Upper lobe of left lung (tissue), 6 donors: ENCODE results near the gene SAAL1. TPM values are rescaled to one million over a fixed set of nuclear protein-coding genes. Genes with fewer than 3 reads are reported as not detected.

Source experiments
- ATAC-seq, 2 donors: fragments of 200-7000 bp; cut with Tn5 transposase; one replicate each; pipeline ENCODE4 v1.9.1; 2022; ENCODE audit warnings: mild to moderate bottlenecking in 2 of 2, moderate library complexity in 2 of 2; ENCODE audit not compliant: low FRiP score in 2 of 2
- DNase-seq, 2 donors: peaks; one replicate each; pipeline ENCODE4 v3.0.0-alpha.2; 2019 to 2020
- H3K27ac ChIP-seq, 4 donors: fragments of 200-600 bp; sonication (generic); one replicate each; pipeline ENCODE4 v1.5.1; 2016 to 2019
- H3K27me3 ChIP-seq, 4 donors: fragments of 200-600 bp; sonication (generic); one replicate each; pipeline ENCODE4 v1.5.1; 2017 to 2019
- H3K36me3 ChIP-seq, 4 donors: fragments of 200-600 bp; sonication (generic); one replicate each; pipeline ENCODE4 v1.5.1; 2016 to 2019
- H3K4me1 ChIP-seq, 4 donors: fragments of 200-600 bp; sonication (generic); one replicate each; pipeline ENCODE4 v1.5.1; 2018 to 2019
- H3K4me3 ChIP-seq, 4 donors: fragments of 200-600 bp; sonication (generic); one replicate each; pipeline ENCODE4 v1.5.1; 2017 to 2019; ENCODE audit warnings: mild to moderate bottlenecking in 2 of 4, moderate library complexity in 1 of 4
- H3K9me3 ChIP-seq, 4 donors: fragments of 200-600 bp; sonication (generic); one replicate each; pipeline ENCODE4 v1.5.1; 2018 to 2019
- CTCF ChIP-seq, 6 experiments: fragments of 450-650 bp in 4 of 6; fragments of 200-600 bp in 2 of 6; sonication (generic) in 2 of 6; IDR thresholded peaks; one replicate each; pipeline ENCODE4 v1.5.1; 2016 to 2019; ENCODE audit warnings: antibody characterized with exemption in 6 of 6
- EP300 ChIP-seq, 4 donors: sonication (generic); formaldehyde crosslinking; IDR thresholded peaks; one replicate each; pipeline ENCODE4 v1.5.1; 2017; ENCODE audit warnings: antibody characterized with exemption in 4 of 4, control low read depth in 2 of 4
- POLR2A ChIP-seq, 4 donors: fragments of 450-650 bp; IDR thresholded peaks; one replicate each; pipeline ENCODE4 v1.5.1; 2016 to 2017; ENCODE audit warnings: antibody characterized with exemption in 4 of 4, mild to moderate bottlenecking in 2 of 4
- POLR2AphosphoS5 ChIP-seq, 2 donors: sonication (generic); formaldehyde crosslinking; IDR thresholded peaks; one replicate each; pipeline ENCODE4 v1.5.1; 2017; ENCODE audit warnings: antibody characterized with exemption in 2 of 2
- WGBS, 2 donors: methylation state at CpG; one replicate each; pipeline ENCODE4 v1.1.5; 2017 to 2018; 5-methylcytosine and 5-hydroxymethylcytosine counted together
- total RNA-seq, 6 donors: library from RNA; depleted of rRNA in 4 of 6; stranded (reverse); fragments of >200 nt in 4 of 6; gene quantifications; one replicate each; pipeline versions ENCODE4 v1.1.0 to v1.2.1, GENCODE V29; 2016 to 2021
- donor health status: DM: no; HTN: no; CAD: no; lungs with moderate emphysema.
- donor health status: DM: no; HTN: yes; CAD: no; lungs with severe emphysema.

SAAL1 gene
- total RNA-seq, 6 donors from 2014 or later, result 5.9 to 19.6 (median 10.6) TPM

GRCh38 chr11:18056561-18057181 is 49.2 kb downstream of the SAAL1 start:
- Histone ChIP-seq H3K27ac (no peak overlapping the region), H3K9me3 (no peaks in the 10 kb centered on the region), H3K4me3 (no peak overlapping the region), H3K27me3 (no peaks in the 10 kb centered on the region), H3K36me3 (no peaks in the 10 kb centered on the region), H3K4me1 (no peaks in the 10 kb centered on the region)
- no peak for ATAC-seq
- WGBS, 2 donors, result 81 to 82% methylated on average over 1 of the region's 1 CpG
- TF ChIP-seq CTCF (IDR thresholded peaks at IDR 0.05) (no peak), POLR2AphosphoS5 (IDR thresholded peaks at IDR 0.05) (no peak), POLR2A (IDR thresholded peaks at IDR 0.05) (no peak), EP300 (IDR thresholded peaks at IDR 0.05) (no peak)
- DNase-seq, result no peak

GRCh38 chr11:18054511-18055103 is 51.3 kb downstream of the SAAL1 start:
- TF ChIP-seq POLR2A (IDR thresholded peaks at IDR 0.05) (no peak), POLR2AphosphoS5 (IDR thresholded peaks at IDR 0.05) (no peak), EP300 (IDR thresholded peaks at IDR 0.05) (no peak), CTCF (IDR thresholded peaks at IDR 0.05) (no peak)
- H3K27ac ChIP-seq, result no peak overlapping the region
- H3K4me1 ChIP-seq, result no peaks in the 10 kb centered on the region
- no peaks in the 10 kb centered on the region for H3K9me3 ChIP-seq
- ATAC-seq (no peak), DNase-seq (no peak)
- WGBS, 2 donors, result 86 to 88% methylated on average over 10 of the region's 10 CpGs
- H3K27me3 ChIP-seq, result no peaks in the 10 kb centered on the region
- H3K4me3 ChIP-seq, result no peak overlapping the region
- H3K36me3 ChIP-seq, result no peaks in the 10 kb centered on the region

- Histone ChIP-seq H3K27me3 (peaks cover 0 to 4% (median 0%) of the 10 kb centered on the region in 4 donors), H3K4me1 (peaks cover 3 to 7% (median 5%) of the 10 kb centered on the region in 4 donors), H3K4me3 (no peak overlapping the region), H3K27ac (no peak overlapping the region), H3K36me3 (no peaks in the 10 kb centered on the region), H3K9me3 (no peaks in the 10 kb centered on the region)
- DNase-seq (no peak), ATAC-seq (no peak)
- TF ChIP-seq POLR2AphosphoS5 (IDR thresholded peaks at IDR 0.05) (no peak), CTCF (IDR thresholded peaks at IDR 0.05) (no peak), POLR2A (IDR thresholded peaks at IDR 0.05) (no peak), EP300 (IDR thresholded peaks at IDR 0.05) (no peak)
- WGBS, 2 donors, result 56 to 68% methylated on average over 2 of the region's 2 CpGs
These were observed 55.0 kb downstream of the SAAL1 start for GRCh38 chr11:18050848-18051247.

GRCh38 chr11:18046116-18046777 is 59.6 kb downstream of the SAAL1 start, which contains the start of gene TPH1:
Gene TPH1, minus strand, starts transcription at chr11:18046269. Its CDS starts 5,507 bp downstream, at chr11:18040762.
- Histone ChIP-seq H3K36me3 (no peaks in the 10 kb centered on the region), H3K27me3 (peaks cover 0 to 5% (median 0%) of the 10 kb centered on the region in 4 donors), H3K9me3 (no peaks in the 10 kb centered on the region), H3K4me1 (peaks cover 3 to 7% (median 6%) of the 10 kb centered on the region in 4 donors), H3K27ac (no peak within 1 kb of the TSS), H3K4me3 (no peak within 1 kb of the TSS)
- peak; percentile 49 to 90 for DNase-seq
- TF ChIP-seq EP300 (IDR thresholded peaks at IDR 0.05) (no peak), POLR2AphosphoS5 (IDR thresholded peaks at IDR 0.05) (no peak), CTCF (IDR thresholded peaks at IDR 0.05) (no peak), POLR2A (IDR thresholded peaks at IDR 0.05) (no peak)
- ATAC-seq, result peak; percentile 53 to 89
- 17 to 29% methylated on average over 4 to 36 of the region's 36 CpGs for WGBS, 2 donors
